Suprapubic skin (tissue), 3 donors: ENCODE measurements around the gene GAS7.

Experiments
- CTCF ChIP-seq, 2 donors: fragments of 200-600 bp in 1 of 2; fragments of 450-650 bp in 1 of 2; sonication (generic) in 1 of 2; IDR thresholded peaks; one replicate each; pipeline ENCODE4 v1.5.1; 2016 to 2019; ENCODE audit warnings: antibody characterized with exemption in 2 of 2, mild to moderate bottlenecking in 1 of 2, moderate library complexity in 1 of 2
- POLR2A ChIP-seq, 2 donors: fragments of 450-650 bp; IDR thresholded peaks; one replicate each; pipeline ENCODE4 v1.6.1; 2017; ENCODE audit warnings: antibody characterized with exemption in 2 of 2, mild to moderate bottlenecking in 2 of 2, moderate library complexity in 2 of 2

GRCh38 chr17:10156599-10156947 lies 41.8 kb downstream of the GAS7 start:
- TF ChIP-seq CTCF (IDR thresholded peaks at IDR 0.05) (no peak), POLR2A (IDR thresholded peaks at IDR 0.05) (no peak)
